Calu3 (cell line): ENCODE measurements around the gene SDCCAG8. TPM values are rescaled to one million over a fixed set of nuclear protein-coding genes. Genes with fewer than 3 reads are reported as not detected.

Source experiments
- BruUV-seq: library from RNA; stranded (reverse); fragments of 400-500 nt; replicated peaks from 2 replicates; lab custom pipeline; 2021; lab: Mats Ljungman, UMichigan
- CTCF ChIA-PET: fragments of 300-600 bp; sonication (Branson Sonifier 250); formaldehyde crosslinking; loops from one replicate; lab custom pipeline; 2022; ENCODE audit warnings: antibody characterized with exemption; lab: Charles Lee
- DNase-seq: peaks from one replicate; pipeline ENCODE4 v3.0.0; 2022
- H3K27ac Mint-ChIP-seq: one replicate; pipeline ENCODE4 v1.8.0; 2022; ENCODE audit warnings: mixed read lengths; ENCODE audit not compliant: unreplicated experiment
- H3K27me3 Mint-ChIP-seq: one replicate; pipeline ENCODE4 v1.8.0; 2022; ENCODE audit warnings: mixed read lengths; ENCODE audit not compliant: unreplicated experiment
- H3K36me3 Mint-ChIP-seq: one replicate; pipeline ENCODE4 v1.8.0; 2022; ENCODE audit warnings: mild to moderate bottlenecking, moderate library complexity, mixed read lengths; ENCODE audit not compliant: insufficient read depth, unreplicated experiment
- H3K4me1 Mint-ChIP-seq: one replicate; pipeline ENCODE4 v1.8.0; 2022; ENCODE audit warnings: mild to moderate bottlenecking, low read depth, mixed read lengths; ENCODE audit not compliant: unreplicated experiment
- H3K4me3 Mint-ChIP-seq: one replicate; pipeline ENCODE4 v1.8.0; 2022; ENCODE audit warnings: mild to moderate bottlenecking, low read depth, moderate library complexity, mixed read lengths; ENCODE audit not compliant: unreplicated experiment
- H3K9me3 Mint-ChIP-seq: one replicate; pipeline ENCODE4 v1.8.0; 2022; ENCODE audit warnings: low read depth, mixed read lengths; ENCODE audit not compliant: unreplicated experiment
- CTCF ChIP-seq: fragments of 200-600 bp; IDR thresholded peaks from one replicate; pipeline ENCODE4 v1.8.0; 2022; ENCODE audit warnings: antibody characterized with exemption; ENCODE audit not compliant: unreplicated experiment
- intact Hi-C: fragments of 100-400 bp; cut with micrococcal nuclease; formaldehyde crosslinking; loops from one replicate; pipeline ENCODE4 v1.10.0; 2022; ENCODE audit not compliant: unreplicated experiment
- total RNA-seq: library from RNA; stranded (reverse); gene quantifications from 2 replicates; pipeline ENCODE4 v1.2.3, GENCODE V29; 2022

Gene SDCCAG8
- total RNA-seq, 1 experiment from 2014 or later: 67.3 TPM

GRCh38 chr1:243267914-243268653 lies 12.2 kb downstream of the SDCCAG8 start:
- H3K27me3 Mint-ChIP-seq: no peaks in the 10 kb centered on the region
- peak overlapping the region; percentile 54 for H3K4me3 Mint-ChIP-seq
- H3K9me3 Mint-ChIP-seq: no peaks in the 10 kb centered on the region
- peaks cover 65% of the 10 kb centered on the region for H3K4me1 Mint-ChIP-seq
- H3K36me3 Mint-ChIP-seq: peaks cover 43% of the 10 kb centered on the region
- intact Hi-C loops: loop anchor here (1.0 kb wide), 1 partner anchor 13 kb away; the partner anchor contains the start of gene CEP170
- CTCF ChIA-PET: no interaction called here
- TF ChIP-seq CTCF: no peak
- no peak for DNase-seq
- peak overlapping the region; percentile 95 for H3K27ac Mint-ChIP-seq
- BruUV-seq: no TSS peak

- H3K36me3 Mint-ChIP-seq: peaks cover 49% of the 10 kb centered on the region
- CTCF ChIA-PET: interaction anchor here (0.7 to 1.3 kb wide), 3 partner anchors 12 to 443 kb away, joined by 3 to 9 read pairs (median 4); partner anchors contain the start of genes CEP170 and SDCCAG8
- H3K27me3 Mint-ChIP-seq: no peaks in the 10 kb centered on the region
- intact Hi-C loops: loop anchor here (1.0 kb wide), 1 partner anchor 14 kb away; the partner anchor contains the start of gene CEP170
- H3K9me3 Mint-ChIP-seq: no peaks in the 10 kb centered on the region
- peak overlapping the region; percentile 54 for H3K4me3 Mint-ChIP-seq
- TF ChIP-seq CTCF: peak; percentile 20
- peaks cover 65% of the 10 kb centered on the region for H3K4me1 Mint-ChIP-seq
- peak overlapping the region; percentile 95 for H3K27ac Mint-ChIP-seq
- no TSS peak for BruUV-seq
- DNase-seq: peak; percentile 55
Measured at GRCh38 chr1:243268751-243269460, 13.1 kb downstream of the SDCCAG8 start.

GRCh38 chr1:243269461-243269801 lies 13.6 kb downstream of the SDCCAG8 start:
- BruUV-seq: no TSS peak
- H3K9me3 Mint-ChIP-seq: no peaks in the 10 kb centered on the region
- H3K27ac Mint-ChIP-seq: peak overlapping the region; percentile 95
- TF ChIP-seq CTCF: no peak
- CTCF ChIA-PET: interaction anchor here (0.7 to 1.3 kb wide), 2 partner anchors 14 to 443 kb away, joined by 4 to 9 read pairs; partner anchors contain the start of genes CEP170 and SDCCAG8
- peak; percentile 35 for DNase-seq
- peaks cover 61% of the 10 kb centered on the region for H3K4me1 Mint-ChIP-seq
- H3K4me3 Mint-ChIP-seq: peak overlapping the region; percentile 54
- H3K27me3 Mint-ChIP-seq: no peaks in the 10 kb centered on the region
- peaks cover 49% of the 10 kb centered on the region for H3K36me3 Mint-ChIP-seq
- intact Hi-C loops: no loop called here

- H3K4me1 Mint-ChIP-seq: peaks cover 53% of the 10 kb centered on the region
Measured at GRCh38 chr1:243270097-243270864, 14.4 kb downstream of the SDCCAG8 start.

More at GRCh38 chr1:243270097-243270864, 14.4 kb downstream of the SDCCAG8 start:
- no peak for DNase-seq
- Mint-ChIP-seq H3K9me3 (no peaks in the 10 kb centered on the region), H3K36me3 (peaks cover 55% of the 10 kb centered on the region), H3K27ac (peak overlapping the region; percentile 95), H3K27me3 (no peaks in the 10 kb centered on the region), H3K4me3 (peak overlapping the region; percentile 54)
- no TSS peak for BruUV-seq
- CTCF ChIA-PET: interaction anchor here (1.3 kb wide), 1 partner anchor 15 kb away, joined by 9 read pairs; the partner anchor contains the start of genes CEP170 and SDCCAG8
- no peak for TF ChIP-seq CTCF
- intact Hi-C loops: no loop called here
